Measurements from ENCODE around the gene CLIC3.

DNA sequence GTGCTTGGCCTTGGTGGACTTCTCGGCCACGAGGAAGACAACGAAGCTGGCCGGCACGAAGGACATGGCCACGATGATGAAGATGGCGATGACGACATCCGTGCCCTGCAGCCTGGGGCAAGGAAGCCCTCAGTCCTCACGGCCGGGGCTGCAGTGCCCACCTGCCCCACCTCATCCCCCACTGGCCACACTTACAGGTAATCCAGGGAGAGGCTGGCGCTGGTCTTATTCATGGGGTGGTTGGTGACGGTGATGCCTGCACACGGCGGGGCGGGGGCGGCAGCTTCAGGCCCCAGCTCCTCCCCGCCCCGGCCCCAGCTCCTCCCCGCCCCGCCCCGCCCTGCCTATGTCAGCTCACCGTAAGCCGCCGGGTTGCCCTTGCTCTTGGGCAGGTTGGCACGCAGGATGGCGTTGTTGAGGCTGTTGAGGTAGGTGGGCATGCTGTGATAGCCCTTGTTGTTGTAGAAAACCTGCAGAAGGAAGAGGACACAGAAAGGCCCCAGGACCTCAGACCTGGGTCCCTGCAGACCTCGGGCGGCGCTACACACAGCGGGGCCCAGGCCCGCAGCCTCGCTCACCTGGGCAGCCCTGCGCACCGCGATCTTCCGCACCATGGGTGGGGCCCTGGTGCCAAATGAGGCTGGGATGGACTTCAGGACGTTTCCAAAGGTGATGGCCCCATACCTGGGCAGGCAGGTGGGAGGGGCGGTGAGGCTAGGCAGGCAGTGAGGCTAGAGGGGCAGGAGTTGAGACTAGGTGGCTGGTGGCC lies 15.7 kb upstream of the CLIC3 start:
- TF ChIP-seq, protein P1, sequence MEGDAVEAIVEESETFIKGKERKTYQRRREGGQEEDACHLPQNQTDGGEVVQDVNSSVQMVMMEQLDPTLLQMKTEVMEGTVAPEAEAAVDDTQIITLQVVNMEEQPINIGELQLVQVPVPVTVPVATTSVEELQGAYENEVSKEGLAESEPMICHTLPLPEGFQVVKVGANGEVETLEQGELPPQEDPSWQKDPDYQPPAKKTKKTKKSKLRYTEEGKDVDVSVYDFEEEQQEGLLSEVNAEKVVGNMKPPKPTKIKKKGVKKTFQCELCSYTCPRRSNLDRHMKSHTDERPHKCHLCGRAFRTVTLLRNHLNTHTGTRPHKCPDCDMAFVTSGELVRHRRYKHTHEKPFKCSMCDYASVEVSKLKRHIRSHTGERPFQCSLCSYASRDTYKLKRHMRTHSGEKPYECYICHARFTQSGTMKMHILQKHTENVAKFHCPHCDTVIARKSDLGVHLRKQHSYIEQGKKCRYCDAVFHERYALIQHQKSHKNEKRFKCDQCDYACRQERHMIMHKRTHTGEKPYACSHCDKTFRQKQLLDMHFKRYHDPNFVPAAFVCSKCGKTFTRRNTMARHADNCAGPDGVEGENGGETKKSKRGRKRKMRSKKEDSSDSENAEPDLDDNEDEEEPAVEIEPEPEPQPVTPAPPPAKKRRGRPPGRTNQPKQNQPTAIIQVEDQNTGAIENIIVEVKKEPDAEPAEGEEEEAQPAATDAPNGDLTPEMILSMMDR (IDR thresholded peaks at IDR 0.05) = no peak
- TF ChIP-seq POLR2A (IDR thresholded peaks at IDR 0.05) = no peak

Data from esophagus squamous epithelium (tissue), 4 donors.